ENCODE data around the gene SLC27A6. TPM values are rescaled to one million over a fixed set of nuclear protein-coding genes. Genes with fewer than 3 reads are reported as not detected.

The SLC27A6 gene
- total and polyA plus RNA-seq, 2 donors (not counting 1 experiment from before 2014, with no cell fraction given): not detected

DNA sequence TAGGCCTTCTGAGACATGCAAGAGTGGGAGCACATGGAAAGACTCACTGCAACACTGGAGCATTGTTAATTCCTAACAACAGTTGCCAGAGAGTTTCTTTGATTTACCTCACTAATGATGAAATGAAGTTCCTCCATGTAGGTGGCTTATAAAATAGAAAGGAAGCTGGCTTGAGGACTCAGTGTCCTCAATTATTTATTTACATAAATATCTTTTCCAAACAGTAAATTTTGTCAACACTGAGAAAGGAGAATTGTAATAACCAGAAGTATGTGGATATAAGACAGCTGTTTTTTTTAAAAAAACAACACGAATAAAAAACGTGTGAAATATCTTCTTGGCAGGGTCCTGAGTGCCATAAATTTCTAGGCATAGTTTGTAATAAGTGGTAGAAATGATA is 9.1 kb upstream of the SLC27A6 start:
- Histone ChIP-seq H3K79me2 (ENCODE audit: control insufficient read depth, insufficient read depth, low read length) (no peaks in the 10 kb centered on the region), H4K20me1 (ENCODE audit: control insufficient read depth, insufficient read depth, low read length, poor library complexity, severe bottlenecking) (no peaks in the 10 kb centered on the region), H3K9ac (ENCODE audit: low read length) (no peak overlapping the region), H3K27me3 (replicated peaks in 1 of 4; ENCODE audit: control extremely low read depth in 1 of 4, control insufficient read depth in 3 of 4, insufficient read depth in 4 of 4, low read length in 3 of 4) (no peaks in the 10 kb centered on the region), H3K4me3 (ENCODE audit: control extremely low read depth in 1 of 5, extremely low read depth in 1 of 5, insufficient read depth in 1 of 5, low read depth in 2 of 5, low read length in 4 of 5) (no peak overlapping the region), H3K4me2 (replicated peaks; ENCODE audit: low read depth, low read length, poor library complexity, severe bottlenecking) (no peak overlapping the region), H3K36me3 (replicated peaks in 1 of 2; ENCODE audit: control extremely low read depth in 1 of 2, control insufficient read depth in 1 of 2, extremely low read depth in 1 of 2, insufficient read depth in 2 of 2, low read length in 1 of 2) (no peaks in the 10 kb centered on the region), H2AFZ (ENCODE audit: insufficient read depth, low read depth, low read length, poor library complexity, severe bottlenecking) (no peak overlapping the region), H3K4me1 (ENCODE audit: control insufficient read depth in 2 of 2, insufficient read depth in 2 of 2, low read length in 2 of 2) (no peaks in the 10 kb centered on the region), H3K9me3 (ENCODE audit: control extremely low read depth in 1 of 3, control insufficient read depth in 2 of 3, insufficient read depth in 1 of 3, low read length in 2 of 3) (no peaks in the 10 kb centered on the region), H3K27ac (ENCODE audit: low read length in 2 of 2) (no peak overlapping the region)
- peaks cover 4% of the 10 kb centered on the region for H3K9me3 Mint-ChIP-seq (ENCODE audit: insufficient read depth)
- no peak for DNase-seq
- no peaks in the 10 kb centered on the region for H3K27me3 Mint-ChIP-seq
- no peak for TF ChIP-seq EZH2 (IDR thresholded peaks at IDR 0.05; ENCODE audit: borderline replicate concordance, insufficient read depth, low read depth, low read length, poor library complexity, severe bottlenecking)
- TF ChIP-seq, protein P1, sequence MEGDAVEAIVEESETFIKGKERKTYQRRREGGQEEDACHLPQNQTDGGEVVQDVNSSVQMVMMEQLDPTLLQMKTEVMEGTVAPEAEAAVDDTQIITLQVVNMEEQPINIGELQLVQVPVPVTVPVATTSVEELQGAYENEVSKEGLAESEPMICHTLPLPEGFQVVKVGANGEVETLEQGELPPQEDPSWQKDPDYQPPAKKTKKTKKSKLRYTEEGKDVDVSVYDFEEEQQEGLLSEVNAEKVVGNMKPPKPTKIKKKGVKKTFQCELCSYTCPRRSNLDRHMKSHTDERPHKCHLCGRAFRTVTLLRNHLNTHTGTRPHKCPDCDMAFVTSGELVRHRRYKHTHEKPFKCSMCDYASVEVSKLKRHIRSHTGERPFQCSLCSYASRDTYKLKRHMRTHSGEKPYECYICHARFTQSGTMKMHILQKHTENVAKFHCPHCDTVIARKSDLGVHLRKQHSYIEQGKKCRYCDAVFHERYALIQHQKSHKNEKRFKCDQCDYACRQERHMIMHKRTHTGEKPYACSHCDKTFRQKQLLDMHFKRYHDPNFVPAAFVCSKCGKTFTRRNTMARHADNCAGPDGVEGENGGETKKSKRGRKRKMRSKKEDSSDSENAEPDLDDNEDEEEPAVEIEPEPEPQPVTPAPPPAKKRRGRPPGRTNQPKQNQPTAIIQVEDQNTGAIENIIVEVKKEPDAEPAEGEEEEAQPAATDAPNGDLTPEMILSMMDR (IDR thresholded peaks at IDR 0.05): no peak
- ChIA-PET CTCF (no interaction called here), POLR2A (no interaction called here)
- 76% methylated on average over 2 of the region's 2 CpGs for WGBS (ENCODE audit: insufficient coverage)
- H3K27ac Mint-ChIP-seq: no peak overlapping the region
- no peak overlapping the region for H3K4me3 Mint-ChIP-seq
- no peaks in the 10 kb centered on the region for H3K4me1 Mint-ChIP-seq
- intact Hi-C loops (cut with micrococcal nuclease): no loop called here
- no peak for ATAC-seq (ENCODE audit: low read depth)

DNA sequence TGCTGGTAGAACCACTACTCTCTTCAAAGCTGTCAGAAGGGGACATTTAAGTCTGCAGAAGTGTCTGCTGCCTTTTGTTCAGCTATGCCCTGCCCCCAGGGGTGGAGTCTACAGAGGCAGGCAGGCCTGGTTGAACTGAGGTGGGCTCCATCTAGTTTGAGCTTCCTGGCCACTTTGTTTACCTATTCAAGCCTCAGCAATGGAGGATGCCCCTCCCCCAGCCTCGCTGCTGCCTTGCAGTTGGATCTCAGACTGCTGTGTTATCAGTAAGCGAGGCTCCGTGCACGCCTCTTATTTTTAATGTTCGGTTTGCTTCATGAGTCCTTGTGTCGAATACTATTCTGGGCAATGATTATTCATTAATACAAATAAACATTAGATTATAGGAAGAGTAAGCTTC is 3.1 kb upstream of the SLC27A6 start:
- Histone ChIP-seq H3K79me2 (ENCODE audit: control insufficient read depth, insufficient read depth, low read length) (no peaks in the 10 kb centered on the region), H4K20me1 (ENCODE audit: control insufficient read depth, insufficient read depth, low read length, poor library complexity, severe bottlenecking) (no peaks in the 10 kb centered on the region), H3K27me3 (replicated peaks in 1 of 4; ENCODE audit: control extremely low read depth in 1 of 4, control insufficient read depth in 3 of 4, insufficient read depth in 4 of 4, low read length in 3 of 4) (peaks cover 0 to 9% (median 2%) of the 10 kb centered on the region in 4 experiments), H3K9me3 (ENCODE audit: control extremely low read depth in 1 of 3, control insufficient read depth in 2 of 3, insufficient read depth in 1 of 3, low read length in 2 of 3) (peaks cover 0 to 20% (median 0%) of the 10 kb centered on the region in 3 donors), H3K27ac (ENCODE audit: low read length in 2 of 2) (no peak overlapping the region), H3K4me1 (ENCODE audit: control insufficient read depth in 2 of 2, insufficient read depth in 2 of 2, low read length in 2 of 2) (no peaks in the 10 kb centered on the region), H3K4me3 (ENCODE audit: control extremely low read depth in 1 of 5, extremely low read depth in 1 of 5, insufficient read depth in 1 of 5, low read depth in 2 of 5, low read length in 4 of 5) (no peak overlapping the region), H2AFZ (ENCODE audit: insufficient read depth, low read depth, low read length, poor library complexity, severe bottlenecking) (no peak overlapping the region), H3K9ac (ENCODE audit: low read length) (no peak overlapping the region), H3K36me3 (replicated peaks in 1 of 2; ENCODE audit: control extremely low read depth in 1 of 2, control insufficient read depth in 1 of 2, extremely low read depth in 1 of 2, insufficient read depth in 2 of 2, low read length in 1 of 2) (no peaks in the 10 kb centered on the region), H3K4me2 (replicated peaks; ENCODE audit: low read depth, low read length, poor library complexity, severe bottlenecking) (no peak overlapping the region)
- H3K27ac Mint-ChIP-seq: no peak overlapping the region
- H3K27me3 Mint-ChIP-seq: peaks cover 16% of the 10 kb centered on the region
- ChIA-PET CTCF (no interaction called here), POLR2A (no interaction called here)
- no peak for ATAC-seq (ENCODE audit: low read depth)
- intact Hi-C loops (cut with micrococcal nuclease): no loop called here
- peaks cover 6% of the 10 kb centered on the region for H3K9me3 Mint-ChIP-seq (ENCODE audit: insufficient read depth)
- DNase-seq: no peak
- TF ChIP-seq, protein P1 (IDR thresholded peaks at IDR 0.05): no peak
- TF ChIP-seq EZH2 (IDR thresholded peaks at IDR 0.05; ENCODE audit: borderline replicate concordance, insufficient read depth, low read depth, low read length, poor library complexity, severe bottlenecking): no peak
- H3K4me1 Mint-ChIP-seq: no peaks in the 10 kb centered on the region
- WGBS (ENCODE audit: insufficient coverage): 60% methylated on average over 1 of the region's 6 CpGs
- no peak overlapping the region for H3K4me3 Mint-ChIP-seq
